Astrocyte (in vitro differentiated cells and primary cell): ENCODE results near the gene NUP62. TPM values are rescaled to one million over a fixed set of nuclear protein-coding genes. Genes with fewer than 3 reads are reported as not detected.

Experiments
- DNase-seq: peaks from one replicate; pipeline ENCODE4 v3.0.0-alpha.2; 2010; ENCODE audit warnings: low read depth
- FAIRE-seq: peaks from 2 replicates; lab custom pipeline; 2011; peaks lifted over from hg19 to GRCh38; lab: Jason Lieb, UNC
- H2AFZ ChIP-seq: 2 replicates; pipeline ENCODE4 v1.6.0; 2012; ENCODE audit warnings: low read depth, low read length, inconsistent platforms
- H3K27ac ChIP-seq: 2 replicates; pipeline ENCODE4 v1.5.1; 2011; ENCODE audit warnings: low read depth, low read length, inconsistent platforms
- H3K27me3 ChIP-seq: 2 replicates; pipeline ENCODE4 v1.6.0; 2011; ENCODE audit warnings: low read length, inconsistent platforms; ENCODE audit not compliant: insufficient read depth
- H3K36me3 ChIP-seq: 2 replicates; pipeline ENCODE4 v1.5.1; 2011; ENCODE audit warnings: low read length, inconsistent platforms; ENCODE audit not compliant: insufficient read depth
- H3K4me1 ChIP-seq: 2 replicates; pipeline ENCODE4 v1.5.1; 2011; ENCODE audit warnings: low read length, inconsistent platforms; ENCODE audit not compliant: insufficient read depth
- H3K4me2 ChIP-seq: 2 replicates; pipeline ENCODE4 v1.6.0; 2012; ENCODE audit warnings: low read length, inconsistent platforms
- H3K4me3 ChIP-seq: 2 replicates; pipeline ENCODE4 v1.5.1; 2011; ENCODE audit warnings: low read depth, mild to moderate bottlenecking, low read length, inconsistent platforms; ENCODE audit not compliant: insufficient read depth
- H3K79me2 ChIP-seq: 2 replicates; pipeline ENCODE4 v1.6.0; 2012; ENCODE audit warnings: mild to moderate bottlenecking, low read length, inconsistent platforms; ENCODE audit not compliant: insufficient read depth
- H3K9ac ChIP-seq: 2 replicates; pipeline ENCODE4 v1.6.0; 2012; ENCODE audit warnings: mild to moderate bottlenecking, low read length, inconsistent platforms
- H3K9me3 ChIP-seq: 2 replicates; pipeline ENCODE4 v1.5.1; 2012; ENCODE audit warnings: low read depth, mild to moderate bottlenecking, low read length, inconsistent platforms; ENCODE audit not compliant: insufficient read depth
- H4K20me1 ChIP-seq: 2 replicates; pipeline ENCODE4 v1.6.0; 2012; ENCODE audit warnings: low read length, inconsistent platforms; ENCODE audit not compliant: insufficient read depth
- H3K27ac Mint-ChIP-seq: one replicate; pipeline ENCODE4 v1.8.0; 2021; ENCODE audit warnings: mild to moderate bottlenecking, mixed read lengths; ENCODE audit not compliant: unreplicated experiment
- H3K27me3 Mint-ChIP-seq: one replicate; pipeline ENCODE4 v1.8.0; 2021; ENCODE audit warnings: low read depth, mixed read lengths; ENCODE audit not compliant: unreplicated experiment
- H3K36me3 Mint-ChIP-seq: one replicate; pipeline ENCODE4 v1.8.0; 2021; ENCODE audit warnings: low read depth, mixed read lengths; ENCODE audit not compliant: unreplicated experiment
- H3K4me1 Mint-ChIP-seq: one replicate; pipeline ENCODE4 v1.8.0; 2021; ENCODE audit warnings: low read depth, mixed read lengths; ENCODE audit not compliant: unreplicated experiment
- H3K4me3 Mint-ChIP-seq: one replicate; pipeline ENCODE4 v1.8.0; 2021; ENCODE audit warnings: mild to moderate bottlenecking, moderate library complexity, mixed read lengths; ENCODE audit not compliant: unreplicated experiment
- H3K9me3 Mint-ChIP-seq: one replicate; pipeline ENCODE4 v1.8.0; 2021; ENCODE audit warnings: mild to moderate bottlenecking, mixed read lengths; ENCODE audit not compliant: unreplicated experiment
- CTCF ChIP-seq: IDR thresholded peaks from 2 replicates; pipeline ENCODE4 v1.5.1; 2011; ENCODE audit warnings: low read depth, mild to moderate bottlenecking, inconsistent platforms, low read length, moderate library complexity; ENCODE audit not compliant: insufficient read depth
- EZH2 ChIP-seq: IDR thresholded peaks from 2 replicates; pipeline ENCODE4 v1.6.1; 2012; ENCODE audit warnings: mild to moderate bottlenecking, low read length, inconsistent platforms; ENCODE audit not compliant: insufficient read depth
- total RNA-seq: library from RNA; stranded (reverse); gene quantifications from 2 replicates; pipeline ENCODE4 v1.2.1, GENCODE V29; 2021

The NUP62 gene
- total RNA-seq, 1 donor from 2014 or later: 49.5 TPM

- Mint-ChIP-seq H3K4me3 (no peak overlapping the region), H3K9me3 (no peaks in the 10 kb centered on the region), H3K27ac (no peak overlapping the region), H3K27me3 (no peaks in the 10 kb centered on the region), H3K4me1 (peaks cover 10% of the 10 kb centered on the region), H3K36me3 (peaks cover 17% of the 10 kb centered on the region)
- FAIRE-seq (no peak), DNase-seq (no peak)
- H3K4me2 ChIP-seq: no peak overlapping the region
- H3K9me3 ChIP-seq: no peaks in the 10 kb centered on the region
- no peak overlapping the region for H2AFZ ChIP-seq
- H4K20me1 ChIP-seq: peaks cover 48% of the 10 kb centered on the region
- peaks cover 21% of the 10 kb centered on the region for H3K79me2 ChIP-seq
- H3K27ac ChIP-seq: no peak overlapping the region
- no peak overlapping the region for H3K9ac ChIP-seq
- H3K4me3 ChIP-seq: no peak overlapping the region
- H3K36me3 ChIP-seq: peaks cover 8% of the 10 kb centered on the region
- TF ChIP-seq CTCF (no peak), EZH2 (no peak)
- H3K27me3 ChIP-seq: no peaks in the 10 kb centered on the region
- no peaks in the 10 kb centered on the region for H3K4me1 ChIP-seq
Observed at GRCh38 chr19:49906879-49907564, 22.3 kb downstream of the NUP62 start.

- peaks cover 13% of the 10 kb centered on the region for H3K36me3 Mint-ChIP-seq
- H3K4me2 ChIP-seq: no peak overlapping the region
- peaks cover 3% of the 10 kb centered on the region for H3K36me3 ChIP-seq
- H3K4me1 Mint-ChIP-seq: no peaks in the 10 kb centered on the region
- peaks cover 26% of the 10 kb centered on the region for H4K20me1 ChIP-seq
- H3K27me3 Mint-ChIP-seq: no peaks in the 10 kb centered on the region
- no peak overlapping the region for H3K4me3 Mint-ChIP-seq
- H2AFZ ChIP-seq: no peak overlapping the region
- no peaks in the 10 kb centered on the region for H3K9me3 Mint-ChIP-seq
- no peak for FAIRE-seq
- H3K27ac ChIP-seq: no peak overlapping the region
- no peaks in the 10 kb centered on the region for H3K4me1 ChIP-seq
- H3K4me3 ChIP-seq: no peak overlapping the region
- peaks cover 10% of the 10 kb centered on the region for H3K79me2 ChIP-seq
- no peaks in the 10 kb centered on the region for H3K9me3 ChIP-seq
- no peak for DNase-seq
- TF ChIP-seq CTCF (no peak), EZH2 (no peak)
- no peaks in the 10 kb centered on the region for H3K27me3 ChIP-seq
- H3K27ac Mint-ChIP-seq: no peak overlapping the region
- no peak overlapping the region for H3K9ac ChIP-seq
Observed at GRCh38 chr19:49904136-49904535, 25.2 kb downstream of the NUP62 start.
